ENCODE results near the gene NOTCH1.
"Not testable (repeated sequence)": the region's sequence is repeated elsewhere in the genome, so short reads cannot be mapped to it uniquely, and the experiment has no call there.

NOTCH1 gene

GRCh38 chr9:136563646-136564325 lies 17.9 kb upstream of the NOTCH1 start:
- DNase-seq: no peak

GRCh38 chr9:136562746-136563495 lies 17.1 kb upstream of the NOTCH1 start:
- DNase-seq: no peak

- DNase-seq: no peak
Observed at GRCh38 chr9:136561779-136562178, 15.9 kb upstream of the NOTCH1 start.

- no peak for DNase-seq
Observed at GRCh38 chr9:136560586-136560985, 14.7 kb upstream of the NOTCH1 start.

- DNase-seq: not testable (repeated sequence)
Observed at GRCh38 chr9:136559371-136559770, 13.5 kb upstream of the NOTCH1 start.

- not testable (repeated sequence) for DNase-seq
Observed at GRCh38 chr9:136558846-136559245, 13.0 kb upstream of the NOTCH1 start.

- DNase-seq: no peak
Observed at GRCh38 chr9:136558373-136558772, 12.5 kb upstream of the NOTCH1 start.

- no peak for DNase-seq
Observed at GRCh38 chr9:136557036-136557435, 11.2 kb upstream of the NOTCH1 start.

GRCh38 chr9:136556166-136556565 lies 10.3 kb upstream of the NOTCH1 start:
- DNase-seq: no peak

- DNase-seq: no peak
Observed at GRCh38 chr9:136554870-136555269, 9.0 kb upstream of the NOTCH1 start.

GRCh38 chr9:136553581-136553980 lies 7.7 kb upstream of the NOTCH1 start:
- no peak for DNase-seq

GRCh38 chr9:136552117-136552703 lies 6.4 kb upstream of the NOTCH1 start:
- DNase-seq: peak; percentile 91

- peak; percentile 81 for DNase-seq
Observed at GRCh38 chr9:136551401-136552116, 5.7 kb upstream of the NOTCH1 start.

- DNase-seq: no peak
Observed at GRCh38 chr9:136550439-136551289, 4.8 kb upstream of the NOTCH1 start.

GRCh38 chr9:136549010-136549980 lies 3.4 kb upstream of the NOTCH1 start:
- DNase-seq: no peak

- no peak for DNase-seq
Observed at GRCh38 chr9:136547508-136548215, 1.8 kb upstream of the NOTCH1 start.

- no peak for DNase-seq
Observed at GRCh38 chr9:136546697-136547501, 1.1 kb upstream of the NOTCH1 start.

GRCh38 chr9:136545692-136545964 lies 220 bp downstream of the NOTCH1 start:
- no peak for DNase-seq

GRCh38 chr9:136544964-136545691 lies 720 bp downstream of the NOTCH1 start:
- DNase-seq: no peak
